Posterior cingulate gyrus (tissue), 11 donors: ENCODE data around the gene NOD2.

Source experiments
- DNase-seq, 10 donors: peaks; one replicate each; pipeline versions ENCODE4 v3.0.0 to v3.0.0-alpha.2; 2020 to 2021; ENCODE audit warnings: mixed read lengths in 3 of 10
- intact Hi-C: fragments of 100-400 bp; cut with DNase I; formaldehyde crosslinking; loops from one replicate; pipeline ENCODE4 v1.15.1; 2023

Gene NOD2

DNA sequence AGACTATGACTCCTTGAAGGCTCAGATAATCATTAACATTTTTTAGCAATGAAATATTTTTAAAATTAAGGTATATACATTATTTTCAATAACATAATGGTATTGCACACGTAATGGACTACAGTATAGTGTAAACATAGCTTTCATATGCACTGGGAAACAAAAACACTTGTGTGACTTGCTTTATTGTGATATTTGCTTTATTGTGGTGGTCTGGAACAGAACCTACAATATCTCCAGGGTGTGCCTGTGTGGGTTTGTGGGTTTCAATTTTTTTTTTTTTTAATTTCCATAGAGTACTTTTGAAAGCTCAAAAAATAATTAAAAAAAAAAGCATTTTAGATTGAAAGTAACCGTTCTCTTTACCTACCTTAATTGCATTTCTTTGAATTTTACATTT lies 73.8 kb downstream of the NOD2 start:
- intact Hi-C loops = no loop called here
- no peak for DNase-seq

DNA sequence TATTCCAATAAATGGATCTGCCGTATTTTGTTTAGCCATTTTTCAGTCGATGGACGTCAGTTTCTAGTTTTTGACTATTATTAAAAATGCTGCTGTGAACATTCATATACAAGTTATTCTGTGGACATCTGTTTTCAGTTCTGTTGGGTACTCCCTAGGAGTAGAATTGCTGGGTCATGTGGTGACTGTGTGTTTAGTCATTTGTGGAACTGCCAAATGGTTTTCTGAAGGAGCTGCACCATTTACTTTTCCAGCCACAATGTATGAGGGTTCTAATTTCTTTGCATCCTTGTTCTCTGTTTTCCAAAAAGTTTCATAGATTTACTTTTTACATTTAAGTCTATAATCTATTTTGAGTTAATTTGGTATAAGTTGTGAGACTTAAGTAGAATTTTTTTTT lies 78.0 kb downstream of the NOD2 start:
- intact Hi-C loops = no loop called here
- no peak for DNase-seq

DNA sequence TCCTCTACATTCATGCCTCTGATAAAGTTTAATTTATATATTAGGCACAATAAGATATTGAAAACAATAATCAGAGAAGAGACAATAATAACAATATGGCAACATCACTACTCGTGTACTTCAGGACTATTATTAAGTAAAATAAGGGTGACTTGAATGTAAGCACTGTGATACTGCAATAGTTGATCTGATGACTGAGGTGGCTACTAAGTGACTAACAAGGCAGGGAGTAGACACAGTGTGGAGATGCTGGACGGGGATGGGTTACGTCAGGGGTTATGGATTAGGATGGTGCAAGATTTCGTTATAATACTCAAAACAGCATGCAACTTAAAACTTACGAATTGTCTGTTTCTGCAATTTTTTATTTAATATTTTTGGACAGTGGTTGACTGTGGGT lies 81.0 kb downstream of the NOD2 start:
- no peak for DNase-seq
- intact Hi-C loops = no loop called here

DNA sequence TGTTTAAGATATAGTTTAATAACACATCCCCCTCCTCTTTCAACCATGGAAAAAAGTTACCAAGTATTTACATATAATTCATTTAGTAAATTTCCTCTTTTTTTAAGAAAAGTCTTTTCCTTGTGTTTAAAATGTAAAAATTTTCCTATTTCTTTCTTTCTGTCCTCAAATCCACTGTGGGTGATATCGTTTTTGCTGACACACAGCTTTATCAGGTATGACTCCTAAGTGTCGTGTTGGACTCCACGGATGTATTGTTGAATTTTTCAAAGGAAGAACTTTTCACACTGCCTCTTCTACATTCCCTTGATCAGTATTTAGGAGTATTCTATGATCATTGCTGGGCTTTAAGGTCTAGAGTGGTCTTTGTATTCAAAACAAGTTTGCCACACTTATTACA lies 81.6 kb downstream of the NOD2 start:
- intact Hi-C loops = no loop called here

DNA sequence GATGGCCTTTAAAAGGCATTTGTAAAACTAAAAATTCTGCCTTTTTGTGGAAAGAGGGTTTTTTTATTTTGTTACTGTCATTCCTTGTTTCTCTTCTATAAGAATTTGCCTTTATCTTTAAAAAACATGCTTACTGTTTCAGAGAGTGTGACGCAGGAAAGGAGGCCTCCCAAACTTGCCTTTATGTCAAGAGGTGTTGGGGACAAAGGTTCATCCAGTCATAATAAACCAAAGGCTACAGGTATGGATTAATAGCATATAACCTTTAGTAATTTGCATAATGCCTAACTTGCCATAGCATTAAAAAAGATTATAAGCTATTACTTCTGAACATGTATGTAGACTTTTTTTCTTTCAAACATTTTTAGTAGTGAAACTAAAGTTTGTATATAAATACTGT lies 82.6 kb downstream of the NOD2 start:
- no peak for DNase-seq
- intact Hi-C loops = no loop called here

More for the DNA sequence above, 81.6 kb downstream of the NOD2 start:
- no peak for DNase-seq

DNA sequence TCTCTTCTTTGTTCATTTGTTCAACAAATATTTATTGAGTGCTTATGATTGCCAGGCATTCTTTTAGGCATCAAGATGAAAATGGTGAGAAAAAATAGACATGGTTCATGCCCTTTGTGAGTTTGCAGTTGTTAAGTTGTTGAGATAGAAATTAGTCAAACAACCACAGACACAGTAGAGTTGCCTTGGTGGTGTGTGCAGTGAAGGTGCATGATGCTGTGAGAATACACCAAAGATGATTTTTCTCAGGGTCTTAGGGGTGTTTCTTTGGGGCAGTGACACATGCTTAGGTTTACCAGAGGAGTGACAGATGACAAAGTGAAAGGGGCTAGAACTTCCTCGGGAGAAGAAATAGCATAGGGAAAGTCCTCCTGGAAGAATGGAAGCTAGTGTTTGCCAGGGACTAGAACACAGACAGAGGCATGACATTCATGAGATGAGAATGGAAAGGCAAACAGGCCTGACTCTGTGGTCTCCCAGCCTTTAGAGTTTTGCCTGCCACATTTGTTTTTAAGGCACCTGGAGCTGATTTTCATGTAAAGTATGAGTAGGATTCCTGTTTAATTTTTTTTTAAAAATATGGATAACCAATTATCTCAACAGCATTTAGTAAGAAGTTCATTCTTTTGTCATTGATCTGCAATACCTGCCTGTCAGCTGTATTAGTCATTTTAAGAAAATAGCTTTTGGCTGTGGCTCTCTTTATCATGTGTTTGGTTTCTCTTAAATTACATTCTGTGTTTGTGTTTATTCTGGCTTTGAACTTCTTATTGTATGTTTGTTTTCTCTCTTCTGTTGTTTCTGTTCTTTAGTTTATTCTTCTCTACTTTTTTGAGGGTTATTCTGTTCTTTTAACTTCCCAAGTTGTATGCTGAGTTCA lies 85.1 kb downstream of the NOD2 start:
- no peak for DNase-seq
- intact Hi-C loops = no loop called here

DNA sequence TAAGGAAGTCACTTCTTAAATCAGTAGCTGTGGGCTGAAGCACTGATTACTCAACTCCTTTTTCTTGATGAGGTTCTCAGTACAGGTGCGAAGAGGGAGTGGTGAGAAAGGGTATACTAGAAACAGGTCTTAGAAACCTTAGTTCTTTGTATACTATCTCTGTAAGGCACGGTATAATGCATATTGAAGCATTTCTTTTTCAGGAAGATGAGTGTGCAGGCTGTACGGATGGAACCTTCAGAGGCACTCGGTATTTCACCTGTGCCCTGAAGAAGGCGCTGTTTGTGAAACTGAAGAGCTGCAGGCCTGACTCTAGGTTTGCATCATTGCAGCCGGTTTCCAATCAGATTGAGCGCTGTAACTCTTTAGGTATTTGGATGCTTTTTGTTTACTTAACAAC lies 87.6 kb downstream of the NOD2 start:
- DNase-seq = no peak
- intact Hi-C loops = no loop called here

DNA sequence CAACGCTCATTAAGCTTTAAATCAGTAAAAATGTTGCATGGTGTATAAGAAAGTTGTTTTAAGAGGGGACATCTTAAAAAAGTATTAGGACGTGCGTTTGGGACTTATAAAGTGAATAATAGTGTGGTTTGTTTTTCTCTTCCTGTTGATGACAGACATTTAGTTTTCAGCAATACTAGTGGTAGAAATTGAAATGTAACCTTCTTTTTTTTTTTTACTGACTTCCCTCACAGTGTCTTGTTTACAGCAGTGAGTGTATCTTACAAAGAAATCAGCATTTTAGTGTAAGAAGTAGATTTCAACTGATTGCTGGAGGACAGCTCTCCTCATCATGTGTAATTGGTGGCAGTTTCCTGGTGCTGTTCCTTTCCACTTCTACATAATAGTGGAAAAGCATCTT lies 88.1 kb downstream of the NOD2 start:
- no peak for DNase-seq
- intact Hi-C loops = no loop called here
